Large intestine (tissue), 3 donors: ENCODE results near the gene TSPOAP1. TPM values are rescaled to one million over a fixed set of nuclear protein-coding genes. Genes with fewer than 3 reads are reported as not detected.

Source experiments
- DNase-seq, 2 donors: peaks; one replicate each; pipeline versions ENCODE4 v3.0.0 to v3.0.0-alpha.2; 2013
- H3K27ac ChIP-seq: one replicate; pipeline ENCODE4 v1.5.1; 2013; ENCODE audit warnings: low read length
- H3K27me3 ChIP-seq: 2 replicates; pipeline ENCODE4 v1.6.1; 2013; ENCODE audit warnings: low read length; ENCODE audit not compliant: control insufficient read depth, insufficient read depth
- H3K36me3 ChIP-seq: 2 replicates; pipeline ENCODE4 v1.6.1; 2013; ENCODE audit warnings: low read length; ENCODE audit not compliant: control insufficient read depth, insufficient read depth
- H3K4me1 ChIP-seq: one replicate; pipeline ENCODE4 v1.6.1; 2013; ENCODE audit warnings: low read length; ENCODE audit not compliant: control insufficient read depth, insufficient read depth
- H3K4me3 ChIP-seq: one replicate; pipeline ENCODE4 v1.5.1; 2013; ENCODE audit warnings: low read length
- H3K9me3 ChIP-seq: one replicate; pipeline ENCODE4 v1.6.1; 2013; ENCODE audit warnings: mild to moderate bottlenecking, low read depth, low read length, moderate library complexity; ENCODE audit not compliant: control insufficient read depth
- WGBS: methylation state at CpG from one replicate; pipeline ENCODE4 v1.1.5; 2013; ENCODE audit warnings: low lambda C conversion rate; ENCODE audit not compliant: insufficient coverage; 5-methylcytosine and 5-hydroxymethylcytosine counted together
- polyA plus RNA-seq: library from polyadenylated mRNA; unstranded; fragments of 120-200 nt; gene quantifications from one replicate; pipeline ENCODE4 v1.2.1, GENCODE V29; 2013

TSPOAP1 gene
- polyA plus RNA-seq, 1 donor: 17.2 TPM

DNA sequence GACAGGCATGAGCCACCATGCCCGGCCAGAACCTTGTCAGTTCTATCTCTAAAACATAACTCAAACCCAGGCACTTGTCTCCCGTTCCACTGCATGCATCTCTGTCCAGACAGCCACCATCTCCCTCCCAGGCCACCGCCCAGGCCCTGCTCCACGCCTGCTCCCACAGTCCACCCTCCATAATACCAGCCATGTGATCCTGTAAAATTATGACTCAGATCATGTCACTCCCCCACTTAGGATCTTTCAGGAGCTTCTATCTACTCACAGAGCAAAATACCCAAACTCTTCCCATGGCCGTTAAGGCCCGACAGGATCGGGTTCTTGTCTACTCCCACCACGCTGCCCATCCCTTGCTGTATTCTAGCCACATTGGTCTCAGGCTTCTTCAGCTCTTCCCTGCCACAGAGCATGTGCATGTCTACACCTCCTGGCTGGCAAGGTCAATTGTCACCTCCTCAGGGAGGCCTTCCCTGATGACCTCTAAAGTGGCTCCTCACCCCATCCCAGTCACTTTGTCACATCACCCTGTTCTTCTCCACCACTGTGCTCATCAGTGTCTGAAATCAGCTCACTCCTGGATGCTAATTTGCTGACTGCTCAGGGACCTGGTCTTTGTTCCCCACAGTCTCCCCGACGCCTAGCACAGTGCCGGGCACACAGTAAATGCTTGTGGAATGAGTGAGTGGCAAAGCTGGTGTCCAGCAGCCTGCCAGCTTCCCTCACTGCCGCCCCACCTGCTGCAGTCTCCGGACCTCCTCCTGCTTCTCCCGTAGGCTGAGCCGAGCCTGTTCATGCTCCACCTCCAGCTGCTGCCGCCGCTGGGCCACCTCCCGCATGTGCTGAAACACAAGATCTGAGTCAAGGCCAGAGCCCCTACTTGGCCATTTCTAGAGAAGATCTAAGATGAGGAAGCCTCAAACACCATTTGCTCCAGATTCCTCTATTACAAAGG, 6.7 kb downstream of the TSPOAP1 start:
- H3K4me1 ChIP-seq: peaks cover 18% of the 10 kb centered on the region
- peaks cover 4% of the 10 kb centered on the region for H3K27me3 ChIP-seq
- no peaks in the 10 kb centered on the region for H3K9me3 ChIP-seq
- no peak overlapping the region for H3K27ac ChIP-seq
- no peak overlapping the region for H3K4me3 ChIP-seq
- no CpG with 5 or more reads among the region's 18 CpGs for WGBS
- DNase-seq: no peak
- no peaks in the 10 kb centered on the region for H3K36me3 ChIP-seq

DNA sequence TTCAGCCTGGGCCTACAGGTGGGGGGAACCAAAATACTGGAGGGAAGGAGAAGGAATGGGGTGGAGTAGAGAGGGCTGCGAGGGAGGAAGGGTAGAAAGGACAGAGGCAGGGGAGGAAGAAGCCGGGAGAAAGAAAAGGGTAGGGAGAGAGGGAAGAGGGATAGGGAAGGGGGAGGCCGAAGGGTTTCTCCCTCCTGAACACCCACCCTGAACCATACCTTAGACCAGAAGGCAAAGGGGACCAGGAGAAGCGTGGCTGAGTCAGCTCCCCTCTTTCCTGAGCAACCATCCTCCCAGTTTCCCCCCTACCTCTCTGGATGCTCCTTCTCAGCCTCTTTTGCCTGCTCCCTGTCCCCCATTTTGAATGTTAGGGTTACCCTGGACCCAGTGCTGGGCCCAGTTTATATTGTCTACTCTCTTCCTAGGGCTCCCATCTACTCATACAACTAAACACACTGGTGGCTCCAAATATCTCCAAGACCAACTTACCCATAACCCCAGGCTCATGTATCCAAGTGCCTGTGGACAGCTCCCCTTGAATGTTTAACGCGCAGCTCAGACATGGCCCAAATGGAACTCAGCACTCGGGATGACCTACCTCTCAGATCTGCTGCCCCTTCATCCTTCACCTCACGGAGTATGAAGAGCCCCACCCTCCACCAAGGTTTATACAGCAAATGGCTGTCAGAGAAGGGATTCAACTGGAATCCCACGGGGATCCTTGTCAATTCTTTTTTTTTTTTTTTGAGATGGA, 7.8 kb downstream of the TSPOAP1 start:
- no CpG with 5 or more reads among the region's 9 CpGs for WGBS
- DNase-seq: no peak
- Histone ChIP-seq H3K9me3 (no peaks in the 10 kb centered on the region), H3K4me1 (peaks cover 18% of the 10 kb centered on the region), H3K36me3 (no peaks in the 10 kb centered on the region), H3K27ac (no peak overlapping the region), H3K4me3 (no peak overlapping the region), H3K27me3 (peaks cover 4% of the 10 kb centered on the region)

- DNase-seq: no peak
- Histone ChIP-seq H3K36me3 (no peaks in the 10 kb centered on the region), H3K9me3 (no peaks in the 10 kb centered on the region), H3K27me3 (peaks cover 2% of the 10 kb centered on the region), H3K4me1 (peaks cover 16% of the 10 kb centered on the region), H3K27ac (no peak overlapping the region), H3K4me3 (no peak overlapping the region)
- WGBS: 93% methylated on average over 3 of the region's 7 CpGs
Observed at GRCh38 chr17:58320163-58320558, 8.4 kb downstream of the TSPOAP1 start.

DNA sequence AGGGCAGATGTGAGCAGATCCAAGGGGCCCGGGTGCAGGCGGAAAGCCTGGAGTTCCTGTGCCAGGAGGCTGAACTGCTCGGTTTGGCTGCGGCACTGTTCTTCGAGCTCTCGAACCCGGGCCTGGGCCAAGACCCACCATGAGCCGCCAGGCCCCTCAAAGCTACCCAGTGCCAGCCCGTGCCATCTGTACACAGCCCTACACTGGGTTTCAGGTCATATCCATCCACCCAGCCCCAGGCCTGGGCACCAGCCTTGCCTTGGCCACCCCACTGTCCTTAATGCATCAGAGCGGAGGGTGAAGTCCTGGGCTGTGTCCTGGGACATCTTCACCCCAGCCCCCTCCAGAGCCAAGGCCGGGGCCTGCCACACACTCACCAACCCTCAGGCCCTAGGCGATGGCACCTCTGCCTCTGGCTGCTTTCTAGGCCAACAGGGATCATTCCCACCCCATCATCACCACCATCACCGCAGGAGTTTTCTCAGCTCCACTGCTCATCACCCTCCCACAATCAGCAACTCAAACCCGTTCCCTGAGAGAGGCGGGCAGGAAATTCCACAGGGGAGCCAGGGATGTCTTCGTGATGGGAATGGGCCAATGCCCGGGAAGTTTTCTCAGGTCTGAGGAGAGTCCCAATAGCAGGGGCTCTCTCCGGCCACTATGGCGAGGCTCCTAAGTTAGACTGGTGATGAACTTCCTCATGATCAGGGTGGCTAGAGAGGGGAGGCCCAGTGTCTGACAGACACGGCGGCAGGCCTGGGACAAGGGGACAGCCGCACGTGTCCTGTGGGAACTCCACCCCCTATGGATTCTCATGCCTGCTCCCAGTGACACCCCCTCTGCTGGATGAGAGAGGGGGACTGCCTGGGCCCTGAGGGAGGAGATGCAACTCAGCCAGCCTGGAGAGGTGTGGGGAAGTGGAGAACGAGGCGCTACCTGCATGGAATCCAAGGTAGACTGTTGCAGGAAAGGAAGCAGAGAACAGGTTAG, 9.1 kb downstream of the TSPOAP1 start:
- no CpG with 5 or more reads among the region's 25 CpGs for WGBS
- DNase-seq: no peak
- Histone ChIP-seq H3K36me3 (no peaks in the 10 kb centered on the region), H3K4me3 (no peak overlapping the region), H3K9me3 (no peaks in the 10 kb centered on the region), H3K4me1 (peaks cover 11% of the 10 kb centered on the region), H3K27me3 (no peaks in the 10 kb centered on the region), H3K27ac (no peak overlapping the region)

DNA sequence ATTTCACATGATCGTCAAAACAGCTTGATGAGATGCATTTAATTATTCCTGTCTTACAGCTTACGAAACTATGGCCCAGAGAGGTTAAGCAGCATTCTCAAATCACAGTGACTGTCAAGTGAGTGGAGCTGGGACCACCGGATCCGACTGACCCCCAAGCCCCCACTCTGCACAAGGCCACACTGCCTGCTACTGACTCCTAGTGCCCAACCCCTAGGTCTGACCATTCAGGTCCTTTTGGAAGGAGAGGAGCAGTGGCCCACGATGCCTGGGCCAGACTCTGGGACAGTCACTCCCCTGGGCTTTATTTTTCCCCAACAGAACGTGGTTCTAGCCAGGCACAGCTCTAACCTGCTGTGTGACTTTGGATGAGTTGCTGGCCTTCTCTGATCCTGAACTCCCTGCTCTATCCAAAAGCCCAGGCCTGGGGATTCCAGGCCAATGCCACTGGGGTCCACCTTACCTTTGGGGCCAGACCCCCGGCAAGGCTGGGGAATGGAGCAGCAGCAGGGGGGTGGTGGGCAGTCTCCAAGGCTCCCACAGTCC, 9.9 kb downstream of the TSPOAP1 start:
- Histone ChIP-seq H3K27ac (no peak overlapping the region), H3K36me3 (no peaks in the 10 kb centered on the region), H3K4me3 (no peak overlapping the region), H3K4me1 (peaks cover 7% of the 10 kb centered on the region), H3K9me3 (no peaks in the 10 kb centered on the region), H3K27me3 (no peaks in the 10 kb centered on the region)
- DNase-seq: no peak
- WGBS: 100% methylated on average over 1 of the region's 7 CpGs

- no peaks in the 10 kb centered on the region for H3K9me3 ChIP-seq
- H3K27me3 ChIP-seq: no peaks in the 10 kb centered on the region
- H3K36me3 ChIP-seq: no peaks in the 10 kb centered on the region
- no peak for DNase-seq
- peaks cover 6% of the 10 kb centered on the region for H3K4me1 ChIP-seq
- no peak overlapping the region for H3K27ac ChIP-seq
- no CpG with 5 or more reads among the region's 9 CpGs for WGBS
- no peak overlapping the region for H3K4me3 ChIP-seq
Observed at GRCh38 chr17:58318065-58318481, 10.5 kb downstream of the TSPOAP1 start.

- no peak for DNase-seq
- Histone ChIP-seq H3K36me3 (no peaks in the 10 kb centered on the region), H3K27ac (no peak overlapping the region), H3K9me3 (no peaks in the 10 kb centered on the region), H3K4me3 (no peak overlapping the region), H3K27me3 (no peaks in the 10 kb centered on the region), H3K4me1 (peaks cover 6% of the 10 kb centered on the region)
- no CpG with 5 or more reads among the region's 5 CpGs for WGBS
Observed at GRCh38 chr17:58317421-58318064, 11.1 kb downstream of the TSPOAP1 start.

- DNase-seq: no peak
- no peaks in the 10 kb centered on the region for H3K9me3 ChIP-seq
- no peak overlapping the region for H3K27ac ChIP-seq
- no peak overlapping the region for H3K4me3 ChIP-seq
- no peaks in the 10 kb centered on the region for H3K27me3 ChIP-seq
- no CpG with 5 or more reads among the region's 8 CpGs for WGBS
- H3K36me3 ChIP-seq: no peaks in the 10 kb centered on the region
- H3K4me1 ChIP-seq: peaks cover 6% of the 10 kb centered on the region
Observed at GRCh38 chr17:58316260-58316960, 12.2 kb downstream of the TSPOAP1 start.

GRCh38 chr17:58315750-58316149, 12.8 kb downstream of the TSPOAP1 start:
- H3K27ac ChIP-seq: no peak overlapping the region
- no peaks in the 10 kb centered on the region for H3K36me3 ChIP-seq
- H3K4me3 ChIP-seq: no peak overlapping the region
- peaks cover 6% of the 10 kb centered on the region for H3K4me1 ChIP-seq
- no peaks in the 10 kb centered on the region for H3K9me3 ChIP-seq
- no CpG with 5 or more reads among the region's 4 CpGs for WGBS
- no peak for DNase-seq
- H3K27me3 ChIP-seq: no peaks in the 10 kb centered on the region
